Loucy (cell line): Measurements from ENCODE around the gene ZNF91.

Experiments
- H2AFZ ChIP-seq: fragments of 200-600 bp; sonication (generic); 2 replicates; pipeline ENCODE4 v1.6.0; 2016; ENCODE audit warnings: antibody characterized with exemption, mild to moderate bottlenecking, low read length, moderate library complexity
- H3F3A ChIP-seq: fragments of 200-600 bp; 2 replicates; pipeline ENCODE4 v1.6.0; 2016; ENCODE audit warnings: antibody characterized with exemption, low read depth, mild to moderate bottlenecking
- H3K27me3 ChIP-seq: fragments of 200-600 bp; sonication (generic); 2 replicates; pipeline ENCODE4 v1.6.1; 2014; ENCODE audit warnings: low read length, mild to moderate bottlenecking; ENCODE audit not compliant: insufficient read depth, poor library complexity, severe bottlenecking
- H3K36me3 ChIP-seq: fragments of 200-600 bp; sonication (generic); 2 replicates; pipeline ENCODE4 v1.6.1; 2016; ENCODE audit warnings: low read length; ENCODE audit not compliant: insufficient read depth
- H3K4me1 ChIP-seq: fragments of 200-600 bp; sonication (generic); 2 replicates; pipeline ENCODE4 v1.5.1; 2014; ENCODE audit warnings: low read length, mild to moderate bottlenecking; ENCODE audit not compliant: insufficient read depth, poor library complexity, severe bottlenecking
- H3K4me2 ChIP-seq: fragments of 200-600 bp; sonication (generic); 2 replicates; pipeline ENCODE4 v1.6.0; 2014; ENCODE audit warnings: antibody characterized with exemption, low read length, low read depth, mild to moderate bottlenecking; ENCODE audit not compliant: poor library complexity, severe bottlenecking
- H3K4me3 ChIP-seq: fragments of 200-600 bp; sonication (generic); 2 replicates; pipeline ENCODE4 v1.5.1; 2014; ENCODE audit warnings: low read length, mild to moderate bottlenecking, mixed read lengths; ENCODE audit not compliant: poor library complexity, severe bottlenecking
- H3K79me2 ChIP-seq: fragments of 200-600 bp; sonication (generic); 2 replicates; pipeline ENCODE4 v1.6.1; 2014; ENCODE audit warnings: low read length; ENCODE audit not compliant: insufficient read depth
- H3K9ac ChIP-seq: fragments of 200-600 bp; sonication (generic); 2 replicates; pipeline ENCODE4 v1.6.0; 2014; ENCODE audit warnings: mild to moderate bottlenecking, low read depth, low read length, moderate library complexity; ENCODE audit not compliant: poor library complexity, severe bottlenecking
- H3K9me2 ChIP-seq: fragments of 200-600 bp; sonication (generic); replicated peaks from 2 replicates; pipeline ENCODE4 v1.6.1; 2016; ENCODE audit warnings: low read depth, low read length, mixed read lengths
- H3K9me3 ChIP-seq: fragments of 200-600 bp; sonication (generic); 2 replicates; pipeline ENCODE4 v1.6.1; 2014; ENCODE audit warnings: mild to moderate bottlenecking, antibody characterized with exemption, low read length, low read depth; ENCODE audit not compliant: insufficient read depth
- H4K20me1 ChIP-seq: fragments of 200-600 bp; sonication (generic); 2 replicates; pipeline ENCODE4 v1.6.0; 2014; ENCODE audit warnings: antibody characterized with exemption, low read length, mild to moderate bottlenecking; ENCODE audit not compliant: insufficient read depth, poor library complexity, severe bottlenecking
- EZH2phosphoT487 ChIP-seq: fragments of 200-600 bp; IDR thresholded peaks from 2 replicates; pipeline ENCODE4 v1.6.1; 2018; ENCODE audit warnings: antibody characterized with exemption, mild to moderate bottlenecking, moderate library complexity, borderline replicate concordance
- TF ChIP-seq, protein P1 (sequence below): fragments of 200-600 bp; sonication (generic); conservative IDR thresholded peaks from 2 replicates; pipeline ENCODE4 v1.5.1; 2014; ENCODE audit warnings: mild to moderate bottlenecking, antibody characterized with exemption, low read length

The ZNF91 gene

DNA sequence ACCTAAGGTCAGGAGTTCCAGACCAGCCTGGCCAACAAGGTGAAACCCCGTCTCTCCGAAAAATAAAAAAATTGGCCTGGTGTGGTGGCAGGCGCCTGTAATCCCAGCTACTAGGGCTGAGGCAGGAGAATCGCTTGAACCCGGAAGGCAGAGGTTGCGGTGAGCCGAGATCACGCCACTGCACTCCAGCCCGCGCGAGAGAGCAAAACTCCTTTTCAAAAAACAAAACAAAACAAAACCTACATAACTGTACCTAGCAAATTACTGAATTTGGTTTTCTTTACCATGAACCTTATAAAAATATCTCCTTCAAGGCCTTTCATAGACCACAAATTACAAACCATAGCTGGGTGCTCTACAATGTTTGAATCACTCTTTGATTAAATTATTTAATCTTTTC is 760 bp downstream of the ZNF91 start:
- H3K4me1 ChIP-seq = peaks cover 28% of the 10 kb centered on the region
- peak overlapping the region; percentile 97 for H3K4me3 ChIP-seq
- peaks cover 41% of the 10 kb centered on the region for H4K20me1 ChIP-seq
- no peaks in the 10 kb centered on the region for H3K9me3 ChIP-seq
- H3K9ac ChIP-seq = peak overlapping the region; percentile 97
- H3K27me3 ChIP-seq = peaks cover 4% of the 10 kb centered on the region
- no peaks in the 10 kb centered on the region for H3K9me2 ChIP-seq
- TF ChIP-seq, protein P1, sequence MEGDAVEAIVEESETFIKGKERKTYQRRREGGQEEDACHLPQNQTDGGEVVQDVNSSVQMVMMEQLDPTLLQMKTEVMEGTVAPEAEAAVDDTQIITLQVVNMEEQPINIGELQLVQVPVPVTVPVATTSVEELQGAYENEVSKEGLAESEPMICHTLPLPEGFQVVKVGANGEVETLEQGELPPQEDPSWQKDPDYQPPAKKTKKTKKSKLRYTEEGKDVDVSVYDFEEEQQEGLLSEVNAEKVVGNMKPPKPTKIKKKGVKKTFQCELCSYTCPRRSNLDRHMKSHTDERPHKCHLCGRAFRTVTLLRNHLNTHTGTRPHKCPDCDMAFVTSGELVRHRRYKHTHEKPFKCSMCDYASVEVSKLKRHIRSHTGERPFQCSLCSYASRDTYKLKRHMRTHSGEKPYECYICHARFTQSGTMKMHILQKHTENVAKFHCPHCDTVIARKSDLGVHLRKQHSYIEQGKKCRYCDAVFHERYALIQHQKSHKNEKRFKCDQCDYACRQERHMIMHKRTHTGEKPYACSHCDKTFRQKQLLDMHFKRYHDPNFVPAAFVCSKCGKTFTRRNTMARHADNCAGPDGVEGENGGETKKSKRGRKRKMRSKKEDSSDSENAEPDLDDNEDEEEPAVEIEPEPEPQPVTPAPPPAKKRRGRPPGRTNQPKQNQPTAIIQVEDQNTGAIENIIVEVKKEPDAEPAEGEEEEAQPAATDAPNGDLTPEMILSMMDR = no peak
- TF ChIP-seq EZH2phosphoT487 = no peak
- H3K36me3 ChIP-seq = no peaks in the 10 kb centered on the region
- peak overlapping the region; percentile 98 for H3K4me2 ChIP-seq
- peaks cover 53% of the 10 kb centered on the region for H3K79me2 ChIP-seq
- no peaks in the 10 kb centered on the region for H3F3A ChIP-seq
- peak overlapping the region; percentile 71 for H2AFZ ChIP-seq

DNA sequence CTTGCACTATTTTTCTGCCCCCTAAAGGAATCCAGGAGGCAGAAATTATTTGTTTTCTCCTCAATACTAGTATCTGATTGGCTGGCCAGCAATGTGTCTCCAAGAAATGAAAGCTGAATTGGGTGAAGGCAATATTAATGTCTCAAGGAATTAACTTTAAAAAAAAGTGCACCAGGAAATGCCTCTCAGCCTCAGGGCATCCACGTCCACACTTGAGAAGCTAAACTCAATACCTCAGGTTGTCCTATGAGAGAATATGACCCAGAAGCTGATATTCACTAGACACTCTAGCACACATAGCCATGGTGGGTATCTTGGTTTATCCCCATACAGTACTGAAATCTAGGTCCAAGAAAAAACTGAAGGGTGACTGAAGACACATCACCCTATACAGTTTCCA is 2.1 kb downstream of the ZNF91 start:
- Histone ChIP-seq H3K9me3 (no peaks in the 10 kb centered on the region), H3K9ac (peak overlapping the region; percentile 97), H3K4me3 (peak overlapping the region; percentile 97), H3K4me2 (peak overlapping the region; percentile 98), H4K20me1 (peaks cover 45% of the 10 kb centered on the region), H2AFZ (no peak overlapping the region), H3K27me3 (peaks cover 4% of the 10 kb centered on the region), H3K4me1 (peaks cover 28% of the 10 kb centered on the region), H3K9me2 (no peaks in the 10 kb centered on the region), H3K79me2 (peaks cover 67% of the 10 kb centered on the region), H3K36me3 (peaks cover 6% of the 10 kb centered on the region; the same call in 1 of the 2 replicates), H3F3A (no peaks in the 10 kb centered on the region)
- TF ChIP-seq EZH2phosphoT487 = no peak
- TF ChIP-seq, protein P1 = no peak

DNA sequence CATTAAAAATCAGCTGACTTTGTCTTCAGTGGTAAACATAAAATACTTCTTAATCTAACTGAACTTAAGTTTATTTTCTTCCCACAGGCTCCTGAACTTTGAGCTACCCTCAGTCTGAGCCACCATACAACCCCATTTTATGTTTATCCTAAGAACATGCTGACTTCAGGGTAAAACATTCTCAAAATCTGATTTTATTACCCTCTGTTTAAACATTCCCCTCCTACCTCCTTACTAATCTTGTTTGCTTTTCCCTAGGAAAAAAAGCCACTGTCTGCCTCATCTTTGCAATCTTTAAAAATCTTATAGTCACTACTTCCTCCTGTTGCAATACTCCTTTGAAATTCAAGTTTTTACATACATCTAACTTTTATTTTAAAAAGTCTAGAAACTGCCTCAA is 4.0 kb downstream of the ZNF91 start:
- Histone ChIP-seq H3K9ac (no peak overlapping the region), H3K9me2 (no peaks in the 10 kb centered on the region), H3K79me2 (peaks cover 82% of the 10 kb centered on the region), H3K4me3 (peak overlapping the region; percentile 9), H4K20me1 (peaks cover 45% of the 10 kb centered on the region), H3K4me1 (peaks cover 28% of the 10 kb centered on the region), H3K36me3 (peaks cover 8% of the 10 kb centered on the region; the same call in 1 of the 2 replicates), H2AFZ (no peak overlapping the region), H3F3A (no peaks in the 10 kb centered on the region), H3K4me2 (peak overlapping the region; percentile 98), H3K27me3 (peaks cover 4% of the 10 kb centered on the region), H3K9me3 (peaks cover 3% of the 10 kb centered on the region; the same call in 1 of the 2 replicates)
- TF ChIP-seq EZH2phosphoT487 = no peak
- TF ChIP-seq, protein P1 = no peak
